WTC11 (cell line): ENCODE results near the gene POP5. TPM values are rescaled to one million over a fixed set of nuclear protein-coding genes. Genes with fewer than 3 reads are reported as not detected.

Source experiments
- ATAC-seq: fragments of 200-7000 bp; cut with Tn5 transposase; 2 replicates; pipeline ENCODE4 v1.10.0; 2021; ENCODE audit warnings: mild to moderate bottlenecking, moderate library complexity
- CTCF ChIA-PET: fragments of 300-600 bp; sonication (Branson Sonifier 250); formaldehyde crosslinking; loops from one replicate; lab custom pipeline; 2021; ENCODE audit warnings: antibody characterized with exemption; lab: Charles Lee
- POLR2A ChIA-PET: fragments of 350-600 bp; sonication (Branson Sonifier 250); formaldehyde crosslinking; loops from one replicate; lab custom pipeline; 2021; ENCODE audit warnings: antibody characterized with exemption; lab: Charles Lee
- DNase-seq: peaks from one replicate; pipeline ENCODE4 v3.0.0; 2021; ENCODE audit warnings: low spot score
- H3K27ac Mint-ChIP-seq: 2 replicates; pipeline ENCODE4 v1.8.0; 2021; ENCODE audit warnings: mixed read lengths
- H3K27me3 Mint-ChIP-seq: 2 replicates; pipeline ENCODE4 v1.8.0; 2021; ENCODE audit warnings: low read depth, mild to moderate bottlenecking, moderate library complexity, mixed read lengths
- H3K36me3 Mint-ChIP-seq: 2 replicates; pipeline ENCODE4 v1.8.0; 2021; ENCODE audit warnings: mixed read lengths
- H3K4me1 Mint-ChIP-seq: 2 replicates; pipeline ENCODE4 v1.8.0; 2022; ENCODE audit warnings: mixed read lengths
- H3K4me3 Mint-ChIP-seq: 2 replicates; pipeline ENCODE4 v1.8.0; 2021; ENCODE audit warnings: mild to moderate bottlenecking, moderate library complexity, mixed read lengths
- H3K9me3 Mint-ChIP-seq: 2 replicates; pipeline ENCODE4 v1.8.0; 2021; ENCODE audit warnings: mixed read lengths
- ARID4B ChIP-seq: sonication (generic); formaldehyde crosslinking; IDR thresholded peaks from 2 replicates; pipeline ENCODE4 v1.8.0; 2023; ENCODE audit warnings: missing genetic modification reagents, mild to moderate bottlenecking, borderline replicate concordance
- ATF1 ChIP-seq: sonication (generic); formaldehyde crosslinking; IDR thresholded peaks from 2 replicates; pipeline ENCODE4 v1.8.1; 2023; ENCODE audit warnings: mild to moderate bottlenecking, moderate library complexity, missing genetic modification reagents
- CBFB ChIP-seq: sonication (generic); formaldehyde crosslinking; IDR thresholded peaks from 2 replicates; pipeline ENCODE4 v1.8.1; 2022; ENCODE audit warnings: mild to moderate bottlenecking, low read depth, missing genetic modification reagents
- FOXJ3 ChIP-seq: sonication (generic); formaldehyde crosslinking; IDR thresholded peaks from 2 replicates; pipeline ENCODE4 v1.9.0; 2021; ENCODE audit warnings: missing genetic modification reagents, mild to moderate bottlenecking, borderline replicate concordance
- FOXK1 ChIP-seq: sonication (generic); formaldehyde crosslinking; IDR thresholded peaks from 2 replicates; pipeline ENCODE4 v1.8.0; 2022; ENCODE audit warnings: mild to moderate bottlenecking, moderate library complexity, missing genetic modification reagents
- GRHL2 ChIP-seq: fragments of 250-450 bp; sonication (Bioruptor Pico); IDR thresholded peaks from 2 replicates; pipeline ENCODE4 v1.8.0; 2022; ENCODE audit warnings: mild to moderate bottlenecking, moderate library complexity; ENCODE audit not compliant: insufficient replicate concordance, severe bottlenecking
- GTF2I ChIP-seq: fragments of 250-450 bp; sonication (Bioruptor Pico); conservative IDR thresholded peaks from 2 replicates; pipeline ENCODE4 v1.4.0; 2021; ENCODE audit warnings: mild to moderate bottlenecking
- HMGA2 ChIP-seq: fragments of 250-450 bp; sonication (Bioruptor Pico); IDR thresholded peaks from 2 replicates; pipeline ENCODE4 v1.4.0; 2021; ENCODE audit warnings: mild to moderate bottlenecking, moderate library complexity
- KAT7 ChIP-seq: sonication (generic); formaldehyde crosslinking; IDR thresholded peaks from 2 replicates; pipeline ENCODE4 v1.8.1; 2023; ENCODE audit warnings: missing genetic modification reagents, mild to moderate bottlenecking, borderline replicate concordance
- MAX ChIP-seq: sonication (generic); formaldehyde crosslinking; IDR thresholded peaks from 2 replicates; pipeline ENCODE4 v1.8.0; 2022; ENCODE audit warnings: mild to moderate bottlenecking, missing genetic modification reagents
- NR3C1 ChIP-seq: sonication (generic); formaldehyde crosslinking; conservative IDR thresholded peaks from 2 replicates; pipeline ENCODE4 v1.8.1; 2023; ENCODE audit warnings: low read depth, mild to moderate bottlenecking, missing genetic modification reagents
- PRDM15 ChIP-seq: sonication (generic); formaldehyde crosslinking; IDR thresholded peaks from 2 replicates; pipeline ENCODE4 v1.8.0; 2022; ENCODE audit warnings: missing genetic modification reagents
- SMAD4 ChIP-seq: sonication (generic); formaldehyde crosslinking; IDR thresholded peaks from 2 replicates; pipeline ENCODE4 v1.8.0; 2022; ENCODE audit warnings: mild to moderate bottlenecking, missing genetic modification reagents
- SOX15 ChIP-seq: fragments of 250-450 bp; sonication (Bioruptor Pico); IDR thresholded peaks from 2 replicates; pipeline ENCODE4 v1.9.0; 2021; ENCODE audit warnings: mild to moderate bottlenecking
- SP1 ChIP-seq: sonication (generic); formaldehyde crosslinking; conservative IDR thresholded peaks from 2 replicates; pipeline ENCODE4 v1.8.1; 2022; ENCODE audit warnings: missing genetic modification reagents
- TEAD4 ChIP-seq: sonication (generic); formaldehyde crosslinking; IDR thresholded peaks from 2 replicates; pipeline ENCODE4 v1.8.0; 2022; ENCODE audit warnings: mild to moderate bottlenecking, missing genetic modification reagents
- USF2 ChIP-seq: sonication (generic); formaldehyde crosslinking; IDR thresholded peaks from 2 replicates; pipeline ENCODE4 v1.8.1; 2023; ENCODE audit warnings: mild to moderate bottlenecking, missing genetic modification reagents, moderate library complexity
- ZNF121 ChIP-seq: sonication (generic); formaldehyde crosslinking; IDR thresholded peaks from 2 replicates; pipeline ENCODE4 v1.8.0; 2023; ENCODE audit warnings: missing genetic modification reagents
- ZNF425 ChIP-seq: fragments of 250-450 bp; sonication (Bioruptor Pico); conservative IDR thresholded peaks from 2 replicates; pipeline ENCODE4 v1.9.0; 2021; ENCODE audit warnings: mild to moderate bottlenecking
- total RNA-seq: library from RNA; stranded (reverse); gene quantifications from 3 replicates; pipeline ENCODE4 v1.2.3, GENCODE V29; 2021
- TF ChIP-seq, protein P1 (sequence below): sonication (generic); formaldehyde crosslinking; IDR thresholded peaks from 2 replicates; pipeline ENCODE4 v1.8.1; 2023; ENCODE audit warnings: mild to moderate bottlenecking, missing genetic modification reagents, moderate library complexity
- TF ChIP-seq, protein P2 (sequence below): sonication (generic); formaldehyde crosslinking; IDR thresholded peaks from 2 replicates; pipeline ENCODE4 v1.8.1; 2022; ENCODE audit warnings: mild to moderate bottlenecking, moderate library complexity, missing genetic modification reagents

The POP5 gene
- total RNA-seq, 1 experiment from 2014 or later: 54.7 TPM

DNA sequence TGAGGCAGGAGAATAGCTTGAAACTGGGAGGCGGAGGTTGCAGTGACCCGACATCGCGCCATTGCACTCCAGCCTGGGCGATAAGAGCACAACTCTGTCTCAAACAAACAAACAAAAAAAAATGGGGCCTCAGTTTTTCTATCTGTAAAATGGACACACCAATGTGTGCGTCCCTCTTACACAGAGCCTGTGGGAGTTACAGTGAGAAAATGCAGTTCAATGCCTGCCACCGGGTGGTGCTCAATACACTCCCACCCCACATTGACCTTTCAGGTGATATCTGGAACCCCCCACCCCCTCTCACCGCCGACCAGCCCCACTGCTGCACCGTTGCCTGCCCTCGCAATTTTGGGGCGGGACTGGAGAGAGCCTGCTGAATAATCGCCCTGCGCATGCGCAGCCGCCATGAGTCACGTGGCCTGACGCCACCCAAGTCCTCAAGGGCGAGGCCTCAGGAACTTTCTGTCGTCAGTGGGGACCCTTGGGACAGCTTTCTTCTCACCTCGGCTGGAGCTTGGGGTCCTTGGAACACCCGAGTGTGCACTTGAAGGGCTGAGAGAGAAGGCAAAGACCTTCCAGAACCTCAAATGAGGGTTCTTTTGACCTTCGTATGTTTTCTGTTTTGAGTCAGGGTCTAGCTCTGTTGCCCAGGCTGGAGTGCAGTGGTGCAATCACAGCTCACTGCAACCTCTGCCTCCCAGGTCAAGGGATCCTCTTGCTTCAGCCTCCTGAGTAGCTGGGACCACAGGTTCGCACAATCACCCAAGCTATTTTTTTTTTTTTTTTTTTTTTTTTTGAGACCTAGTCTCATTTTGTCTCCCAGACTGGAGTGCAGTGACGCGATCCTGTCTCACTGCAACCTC, 44.6 kb upstream of the POP5 start (continued):
- TF ChIP-seq SOX15: no peak
- TF ChIP-seq FOXJ3 (CRISPR knock-in tag): no peak
- TF ChIP-seq PRDM15 (CRISPR knock-in tag): no peak
- no peak for TF ChIP-seq HMGA2 (CRISPR knock-in tag)
- no peak for TF ChIP-seq KAT7 (CRISPR knock-in tag)
- TF ChIP-seq ATF1 (CRISPR knock-in tag): no peak
- TF ChIP-seq GTF2I: peak; percentile 67; the same call in 1 of the 2 replicates
- TF ChIP-seq ZNF425 (CRISPR knock-in tag): no peak
- peak; percentile 40; the same call in 1 of the 2 replicates for TF ChIP-seq MAX (CRISPR knock-in tag)
- no peak for TF ChIP-seq SMAD4 (CRISPR knock-in tag)
- no peak for TF ChIP-seq ARID4B (CRISPR knock-in tag)
- no peak for TF ChIP-seq TEAD4 (CRISPR knock-in tag)
- TF ChIP-seq NR3C1 (CRISPR knock-in tag): no peak
- TF ChIP-seq ZNF121 (CRISPR knock-in tag): peak; percentile 90

DNA sequence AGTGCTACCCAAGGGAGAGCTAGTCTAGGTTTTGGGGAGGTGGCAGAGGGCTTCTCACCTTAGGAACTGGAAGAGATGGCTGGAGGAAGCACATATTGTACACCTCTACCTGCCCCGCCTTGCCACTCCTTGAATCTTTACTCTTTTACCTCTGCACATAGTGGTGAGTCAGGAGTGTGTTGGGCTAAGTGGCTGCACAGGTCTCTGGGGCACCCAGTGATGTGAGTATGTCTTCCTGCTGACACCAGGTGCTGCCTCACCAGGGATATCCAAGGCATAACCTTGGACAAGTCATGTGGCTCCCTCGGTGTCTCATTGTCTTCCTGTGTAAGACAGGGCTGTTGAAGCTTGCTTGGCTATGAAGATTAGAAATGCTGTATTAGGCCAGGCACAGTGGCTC, 39.4 kb upstream of the POP5 start:
- peaks cover 2% of the 10 kb centered on the region; the same call in 1 of the 2 replicates for H3K27me3 Mint-ChIP-seq
- POLR2A ChIA-PET: no interaction called here
- H3K4me1 Mint-ChIP-seq: peaks cover 13% of the 10 kb centered on the region
- no peak overlapping the region for H3K4me3 Mint-ChIP-seq
- CTCF ChIA-PET: interaction anchor here (1.1 kb wide), 1 partner anchor 118 kb away, joined by 3 read pairs; no protein-coding TSS in a partner anchor
- ATAC-seq (no peak), DNase-seq (no peak)
- H3K9me3 Mint-ChIP-seq: peaks cover 4% of the 10 kb centered on the region; the same call in 1 of the 2 replicates
- H3K27ac Mint-ChIP-seq: no peak overlapping the region
- H3K36me3 Mint-ChIP-seq: no peaks in the 10 kb centered on the region
- TF ChIP-seq FOXK1 (no peak), SOX15 (no peak), ATF1 (CRISPR knock-in tag) (no peak), GRHL2 (no peak), CBFB (CRISPR knock-in tag) (no peak), SP1 (no peak), USF2 (CRISPR knock-in tag) (no peak)
- TF ChIP-seq, protein P1, sequence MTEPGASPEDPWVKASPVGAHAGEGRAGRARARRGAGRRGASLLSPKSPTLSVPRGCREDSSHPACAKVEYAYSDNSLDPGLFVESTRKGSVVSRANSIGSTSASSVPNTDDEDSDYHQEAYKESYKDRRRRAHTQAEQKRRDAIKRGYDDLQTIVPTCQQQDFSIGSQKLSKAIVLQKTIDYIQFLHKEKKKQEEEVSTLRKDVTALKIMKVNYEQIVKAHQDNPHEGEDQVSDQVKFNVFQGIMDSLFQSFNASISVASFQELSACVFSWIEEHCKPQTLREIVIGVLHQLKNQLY (CRISPR knock-in tag): no peak
- TF ChIP-seq, protein P2, sequence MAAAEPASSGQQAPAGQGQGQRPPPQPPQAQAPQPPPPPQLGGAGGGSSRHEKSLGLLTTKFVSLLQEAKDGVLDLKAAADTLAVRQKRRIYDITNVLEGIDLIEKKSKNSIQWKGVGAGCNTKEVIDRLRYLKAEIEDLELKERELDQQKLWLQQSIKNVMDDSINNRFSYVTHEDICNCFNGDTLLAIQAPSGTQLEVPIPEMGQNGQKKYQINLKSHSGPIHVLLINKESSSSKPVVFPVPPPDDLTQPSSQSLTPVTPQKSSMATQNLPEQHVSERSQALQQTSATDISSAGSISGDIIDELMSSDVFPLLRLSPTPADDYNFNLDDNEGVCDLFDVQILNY (CRISPR knock-in tag): no peak
